Caco-2 (cell line): ENCODE data around the gene KIF16B. TPM values are rescaled to one million over a fixed set of nuclear protein-coding genes. Genes with fewer than 3 reads are reported as not detected.

Source experiments
- BruUV-seq: library from RNA; stranded (reverse); fragments of 400-500 nt; replicated peaks from 2 replicates; lab custom pipeline; 2021; lab: Mats Ljungman, UMichigan
- CTCF ChIA-PET: fragments of 300-600 bp; sonication (Branson Sonifier 250); formaldehyde crosslinking; loops from one replicate; lab custom pipeline; 2022; ENCODE audit warnings: antibody characterized with exemption; lab: Charles Lee
- POLR2A ChIA-PET: fragments of 300-600 bp; sonication (Branson Sonifier 250); formaldehyde crosslinking; loops from one replicate; lab custom pipeline; 2022; ENCODE audit warnings: antibody characterized with exemption; lab: Charles Lee
- DNase-seq, 2 experiments: peaks; one replicate each; pipeline versions ENCODE4 v3.0.0 to v3.0.0-alpha.2; 2020 to 2022
- H3K27me3 ChIP-seq: replicated peaks from 2 replicates; pipeline ENCODE4 v1.6.0; 2011; ENCODE audit warnings: low read length; ENCODE audit not compliant: control insufficient read depth, insufficient read depth
- H3K36me3 ChIP-seq: 2 replicates; pipeline ENCODE4 v1.5.1; 2011; ENCODE audit warnings: low read length; ENCODE audit not compliant: control insufficient read depth, insufficient read depth
- H3K4me1 ChIP-seq: fragments of 250-450 bp; sonication (Bioruptor Pico); 2 replicates; pipeline ENCODE4 v1.5.1; 2020; ENCODE audit warnings: mild to moderate bottlenecking
- H3K4me3 ChIP-seq: 2 replicates; pipeline ENCODE4 v1.5.1; 2011; ENCODE audit warnings: low read depth, mild to moderate bottlenecking, control low read depth, low read length
- H3K9me3 ChIP-seq: fragments of 250-450 bp; sonication (Bioruptor Pico); 2 replicates; pipeline ENCODE4 v1.5.1; 2020; ENCODE audit warnings: mild to moderate bottlenecking, moderate library complexity
- H3K27ac Mint-ChIP-seq: one replicate; pipeline ENCODE4 v1.8.0; 2022; ENCODE audit warnings: mixed read lengths; ENCODE audit not compliant: unreplicated experiment
- H3K27me3 Mint-ChIP-seq: one replicate; pipeline ENCODE4 v1.8.0; 2022; ENCODE audit warnings: mixed read lengths; ENCODE audit not compliant: insufficient read depth, unreplicated experiment
- H3K36me3 Mint-ChIP-seq: one replicate; pipeline ENCODE4 v1.8.0; 2022; ENCODE audit warnings: mild to moderate bottlenecking, mixed read lengths; ENCODE audit not compliant: insufficient read depth, unreplicated experiment
- H3K4me1 Mint-ChIP-seq: one replicate; pipeline ENCODE4 v1.8.0; 2022; ENCODE audit warnings: low read depth, mixed read lengths; ENCODE audit not compliant: unreplicated experiment
- H3K4me3 Mint-ChIP-seq: one replicate; pipeline ENCODE4 v1.8.0; 2022; ENCODE audit warnings: mild to moderate bottlenecking, moderate library complexity, mixed read lengths; ENCODE audit not compliant: unreplicated experiment
- H3K9me3 Mint-ChIP-seq: one replicate; pipeline ENCODE4 v1.8.0; 2022; ENCODE audit warnings: mixed read lengths; ENCODE audit not compliant: unreplicated experiment
- intact Hi-C: fragments of 100-400 bp; cut with micrococcal nuclease; formaldehyde crosslinking; loops from one replicate; pipeline ENCODE4 v1.10.0; 2022; ENCODE audit not compliant: unreplicated experiment
- total RNA-seq: library from RNA; stranded (reverse); gene quantifications from 2 replicates; pipeline ENCODE4 v1.2.3, GENCODE V29; 2022
- TF ChIP-seq, protein P1 (sequence below), 2 experiments: fragments of 200-600 bp in 1 of 2; IDR thresholded peaks; 1 replicate in 1 of 2; 2 replicates in 1 of 2; pipeline versions ENCODE4 v1.5.1 to v1.8.0; 2011 to 2022; ENCODE audit warnings: antibody characterized with exemption in 1 of 2, control low read depth in 1 of 2, inconsistent platforms in 1 of 2, low read depth in 1 of 2, low read length in 1 of 2, mild to moderate bottlenecking in 1 of 2, moderate library complexity in 1 of 2; ENCODE audit not compliant: insufficient read depth in 1 of 2, severe bottlenecking in 1 of 2, unreplicated experiment in 1 of 2

The KIF16B gene
- total RNA-seq, 1 experiment from 2014 or later: 11.3 TPM

DNA sequence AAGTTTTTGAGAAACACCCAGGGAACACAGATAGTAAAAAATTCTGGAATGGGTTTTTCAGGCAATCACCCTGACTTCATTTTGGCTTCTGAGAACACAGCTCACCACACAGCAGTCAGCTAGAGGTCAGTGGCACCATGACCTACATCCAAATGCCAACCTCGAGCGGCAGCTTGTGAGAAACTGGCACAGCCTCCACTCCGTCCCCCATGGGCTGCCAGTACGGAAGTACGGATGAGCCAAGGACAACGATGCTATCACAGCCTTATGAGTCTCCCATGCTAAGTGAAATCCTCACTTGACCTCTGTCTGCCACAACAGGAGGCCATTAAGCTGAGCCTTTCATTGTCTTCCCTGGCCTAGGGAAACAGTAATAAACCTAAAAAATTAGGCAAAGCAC, 32.0 kb downstream of the KIF16B start:
- no TSS peak for BruUV-seq
- Mint-ChIP-seq H3K9me3 (no peaks in the 10 kb centered on the region), H3K4me1 (peaks cover 14% of the 10 kb centered on the region), H3K27ac (no peak overlapping the region), H3K36me3 (no peaks in the 10 kb centered on the region), H3K4me3 (no peak overlapping the region), H3K27me3 (no peaks in the 10 kb centered on the region)
- H3K9me3 ChIP-seq: no peaks in the 10 kb centered on the region
- no peaks in the 10 kb centered on the region; the same call in 1 of the 2 replicates for H3K36me3 ChIP-seq
- no peaks in the 10 kb centered on the region for H3K27me3 ChIP-seq
- ChIA-PET CTCF (interaction anchor here (0.5 kb wide), 1 partner anchor 326 kb away, joined by 6 read pairs; no protein-coding TSS in a partner anchor), POLR2A (no interaction called here)
- intact Hi-C loops: no loop called here
- H3K4me1 ChIP-seq: no peaks in the 10 kb centered on the region
- no peak overlapping the region for H3K4me3 ChIP-seq
- no peak for DNase-seq
- TF ChIP-seq, protein P1, sequence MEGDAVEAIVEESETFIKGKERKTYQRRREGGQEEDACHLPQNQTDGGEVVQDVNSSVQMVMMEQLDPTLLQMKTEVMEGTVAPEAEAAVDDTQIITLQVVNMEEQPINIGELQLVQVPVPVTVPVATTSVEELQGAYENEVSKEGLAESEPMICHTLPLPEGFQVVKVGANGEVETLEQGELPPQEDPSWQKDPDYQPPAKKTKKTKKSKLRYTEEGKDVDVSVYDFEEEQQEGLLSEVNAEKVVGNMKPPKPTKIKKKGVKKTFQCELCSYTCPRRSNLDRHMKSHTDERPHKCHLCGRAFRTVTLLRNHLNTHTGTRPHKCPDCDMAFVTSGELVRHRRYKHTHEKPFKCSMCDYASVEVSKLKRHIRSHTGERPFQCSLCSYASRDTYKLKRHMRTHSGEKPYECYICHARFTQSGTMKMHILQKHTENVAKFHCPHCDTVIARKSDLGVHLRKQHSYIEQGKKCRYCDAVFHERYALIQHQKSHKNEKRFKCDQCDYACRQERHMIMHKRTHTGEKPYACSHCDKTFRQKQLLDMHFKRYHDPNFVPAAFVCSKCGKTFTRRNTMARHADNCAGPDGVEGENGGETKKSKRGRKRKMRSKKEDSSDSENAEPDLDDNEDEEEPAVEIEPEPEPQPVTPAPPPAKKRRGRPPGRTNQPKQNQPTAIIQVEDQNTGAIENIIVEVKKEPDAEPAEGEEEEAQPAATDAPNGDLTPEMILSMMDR (IDR thresholded peaks at IDR 0.05; ENCODE audit: insufficient read depth in 1 of 2, low read depth in 1 of 2, low read length in 1 of 2, severe bottlenecking in 1 of 2, unreplicated experiment in 1 of 2): no peak

- ChIA-PET CTCF (no interaction called here), POLR2A (no interaction called here)
These were observed 33.8 kb downstream of the KIF16B start for GRCh38 chr20:16539280-16540021.

GRCh38 chr20:16538779-16539178, 34.5 kb downstream of the KIF16B start:
- Mint-ChIP-seq H3K27me3 (no peaks in the 10 kb centered on the region), H3K4me1 (peaks cover 14% of the 10 kb centered on the region), H3K36me3 (no peaks in the 10 kb centered on the region), H3K4me3 (no peak overlapping the region), H3K27ac (no peak overlapping the region), H3K9me3 (no peaks in the 10 kb centered on the region)
- ChIA-PET CTCF (no interaction called here), POLR2A (no interaction called here)
- Histone ChIP-seq H3K4me1 (no peaks in the 10 kb centered on the region), H3K36me3 (no peaks in the 10 kb centered on the region), H3K4me3 (no peak overlapping the region), H3K9me3 (no peaks in the 10 kb centered on the region), H3K27me3 (no peaks in the 10 kb centered on the region)
- no peak for DNase-seq
- intact Hi-C loops: no loop called here
- TF ChIP-seq, protein P1 (IDR thresholded peaks at IDR 0.05; ENCODE audit: insufficient read depth in 1 of 2, low read depth in 1 of 2, low read length in 1 of 2, severe bottlenecking in 1 of 2, unreplicated experiment in 1 of 2): no peak
- BruUV-seq: no TSS peak

More at GRCh38 chr20:16539280-16540021, 33.8 kb downstream of the KIF16B start:
- peaks cover 14% of the 10 kb centered on the region for H3K4me1 Mint-ChIP-seq
- H3K27me3 Mint-ChIP-seq: no peaks in the 10 kb centered on the region
- TF ChIP-seq, protein P1 (IDR thresholded peaks at IDR 0.05; ENCODE audit: insufficient read depth in 1 of 2, low read depth in 1 of 2, low read length in 1 of 2, severe bottlenecking in 1 of 2, unreplicated experiment in 1 of 2): no peak
- no peaks in the 10 kb centered on the region for H3K9me3 ChIP-seq
- H3K9me3 Mint-ChIP-seq: no peaks in the 10 kb centered on the region
- no peak overlapping the region for H3K4me3 ChIP-seq
- H3K4me1 ChIP-seq: no peaks in the 10 kb centered on the region
- no peak overlapping the region for H3K27ac Mint-ChIP-seq
- DNase-seq: no peak
- no peak overlapping the region for H3K4me3 Mint-ChIP-seq
- no peaks in the 10 kb centered on the region for H3K27me3 ChIP-seq
- no TSS peak for BruUV-seq
- H3K36me3 ChIP-seq: no peaks in the 10 kb centered on the region; the same call in 1 of the 2 replicates
- no peaks in the 10 kb centered on the region for H3K36me3 Mint-ChIP-seq
- intact Hi-C loops: no loop called here
